C4-2B (cell line): ENCODE results near the gene OPCML.

Experiments used
- H3K27ac ChIP-seq: fragments of 450-650 bp; 2 replicates; pipeline ENCODE4 v1.5.1; 2017
- CTCF ChIP-seq: fragments of 450-650 bp; conservative IDR thresholded peaks from 2 replicates; pipeline ENCODE4 v1.5.1; 2017; ENCODE audit warnings: mild to moderate bottlenecking
- ZFX ChIP-seq: fragments of 450-650 bp; IDR thresholded peaks from 2 replicates; pipeline ENCODE4 v1.6.1; 2017

OPCML gene

GRCh38 chr11:132520199-132520598 is 1012.1 kb downstream of the OPCML start:
- no peak overlapping the region for H3K27ac ChIP-seq
- no peak for TF ChIP-seq ZFX
- TF ChIP-seq CTCF, result no peak

- TF ChIP-seq ZFX (no peak), CTCF (no peak)
Observed at GRCh38 chr11:132519241-132519815, 1013.0 kb downstream of the OPCML start.

GRCh38 chr11:132504501-132505041 is 1027.7 kb downstream of the OPCML start:
- no peak overlapping the region for H3K27ac ChIP-seq
- TF ChIP-seq ZFX, result no peak
- TF ChIP-seq CTCF, result no peak

More at GRCh38 chr11:132519241-132519815, 1013.0 kb downstream of the OPCML start:
- H3K27ac ChIP-seq, result no peak overlapping the region

- TF ChIP-seq ZFX, result no peak
- TF ChIP-seq CTCF, result no peak
Observed at GRCh38 chr11:132501356-132501755, 1030.9 kb downstream of the OPCML start.

GRCh38 chr11:132499661-132500060 is 1032.6 kb downstream of the OPCML start:
- TF ChIP-seq CTCF (no peak), ZFX (no peak)
- H3K27ac ChIP-seq, result no peak overlapping the region

More at GRCh38 chr11:132501356-132501755, 1030.9 kb downstream of the OPCML start:
- H3K27ac ChIP-seq, result no peak overlapping the region

- H3K27ac ChIP-seq, result no peak overlapping the region
- TF ChIP-seq ZFX (no peak), CTCF (no peak)
Observed at GRCh38 chr11:132496341-132496740, 1036.0 kb downstream of the OPCML start.

- no peak for TF ChIP-seq ZFX
- no peak for TF ChIP-seq CTCF
Observed at GRCh38 chr11:132493801-132494200, 1038.5 kb downstream of the OPCML start.

More at GRCh38 chr11:132493801-132494200, 1038.5 kb downstream of the OPCML start:
- H3K27ac ChIP-seq, result no peak overlapping the region
